ENCODE results near the gene HLF. TPM values are rescaled to one million over a fixed set of nuclear protein-coding genes. Genes with fewer than 3 reads are reported as not detected.

HLF gene
- total and polyA plus RNA-seq, 4 donors, result 8.0 to 59.3 (median 24.6) TPM

DNA sequence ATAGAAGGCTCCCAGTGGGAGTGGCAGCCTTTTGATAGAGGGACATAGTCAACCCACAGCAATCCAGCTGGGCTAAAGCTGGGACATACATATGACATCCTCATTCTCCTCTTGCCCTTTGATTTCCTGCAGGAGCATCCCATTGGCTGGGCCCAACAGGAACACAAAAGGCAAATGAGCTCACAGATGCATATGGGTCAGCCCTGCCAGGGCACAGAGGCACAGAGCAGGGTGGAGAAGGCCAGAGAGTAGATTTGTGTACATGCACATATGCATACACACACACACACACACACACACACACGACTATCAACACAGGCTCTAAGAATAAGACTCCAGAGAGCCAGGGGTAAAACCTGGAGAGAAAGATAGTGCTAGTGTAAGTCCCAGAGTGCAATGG lies 98.3 kb downstream of the HLF start:
- H3K4me3 ChIP-seq (ENCODE audit: low read depth in 1 of 3, low read length in 3 of 3), result no peak overlapping the region
- H3K9ac ChIP-seq (ENCODE audit: low read depth in 1 of 2, low read length in 2 of 2), result no peak overlapping the region
- no peak overlapping the region for H3K27ac ChIP-seq (ENCODE audit: low read depth in 1 of 2, low read length in 2 of 2)
- H3K36me3 ChIP-seq (ENCODE audit: control insufficient read depth in 4 of 4, insufficient read depth in 3 of 4, low read depth in 1 of 4, low read length in 3 of 4), result no peaks in the 10 kb centered on the region
- TF ChIP-seq YY1 (IDR thresholded peaks at IDR 0.05) (no peak), JUND (IDR thresholded peaks at IDR 0.05) (no peak)
- 85% methylated on average over 1 of the region's 1 CpG for WGBS
- no peaks in the 10 kb centered on the region for H3K4me1 ChIP-seq (ENCODE audit: control insufficient read depth in 4 of 4, insufficient read depth in 4 of 4, low read length in 3 of 4)
- H3K27me3 ChIP-seq (ENCODE audit: control insufficient read depth in 4 of 4, insufficient read depth in 4 of 4, low read length in 3 of 4), result no peaks in the 10 kb centered on the region
- no peaks in the 10 kb centered on the region for H3K9me3 ChIP-seq (ENCODE audit: control insufficient read depth in 4 of 4, low read length in 3 of 4)
- no peak for DNase-seq (ENCODE audit: low spot score)

- H3K4me3 ChIP-seq (ENCODE audit: low read depth in 1 of 3, low read length in 3 of 3), result no peak overlapping the region
- TF ChIP-seq EGR1 (IDR thresholded peaks at IDR 0.05; ENCODE audit: low read depth in 2 of 2), result no peak
- no peak for TF ChIP-seq HNF4G (IDR thresholded peaks at IDR 0.05)
- TF ChIP-seq RAD21 (IDR thresholded peaks at IDR 0.05), result no peak
- TF ChIP-seq SP1 (IDR thresholded peaks at IDR 0.05), result no peak
- TF ChIP-seq GABPA (IDR thresholded peaks at IDR 0.05 in 1 of 2, conservative IDR thresholded peaks at IDR 0.05 in 1 of 2), result no peak
- TF ChIP-seq MAX (IDR thresholded peaks at IDR 0.05), result no peak
- TF ChIP-seq REST (IDR thresholded peaks at IDR 0.05), result no peak
- TF ChIP-seq JUND (IDR thresholded peaks at IDR 0.05), result no peak
- TF ChIP-seq, protein P1, sequence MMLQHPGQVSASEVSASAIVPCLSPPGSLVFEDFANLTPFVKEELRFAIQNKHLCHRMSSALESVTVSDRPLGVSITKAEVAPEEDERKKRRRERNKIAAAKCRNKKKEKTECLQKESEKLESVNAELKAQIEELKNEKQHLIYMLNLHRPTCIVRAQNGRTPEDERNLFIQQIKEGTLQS (IDR thresholded peaks at IDR 0.05), result no peak
- 96% methylated on average over 1 of the region's 1 CpG for WGBS
Observed at GRCh38 chr17:55366020-55366481, 101.3 kb downstream of the HLF start.

GRCh38 chr17:55368706-55369105 lies 103.9 kb downstream of the HLF start:
- no peaks in the 10 kb centered on the region for H3K4me1 ChIP-seq (ENCODE audit: control insufficient read depth in 4 of 4, insufficient read depth in 4 of 4, low read length in 3 of 4)
- no peak overlapping the region for H3K27ac ChIP-seq (ENCODE audit: low read depth in 1 of 2, low read length in 2 of 2)
- H3K9me3 ChIP-seq (ENCODE audit: control insufficient read depth in 4 of 4, low read length in 3 of 4), result no peaks in the 10 kb centered on the region
- WGBS, result 75% methylated on average over 3 of the region's 3 CpGs
- no peaks in the 10 kb centered on the region for H3K27me3 ChIP-seq (ENCODE audit: control insufficient read depth in 4 of 4, insufficient read depth in 4 of 4, low read length in 3 of 4)
- H3K36me3 ChIP-seq (ENCODE audit: control insufficient read depth in 4 of 4, insufficient read depth in 3 of 4, low read depth in 1 of 4, low read length in 3 of 4), result no peaks in the 10 kb centered on the region
- no peak for TF ChIP-seq REST (IDR thresholded peaks at IDR 0.05)
- no peak for TF ChIP-seq FOXA1 (IDR thresholded peaks at IDR 0.05)
- TF ChIP-seq EGR1 (IDR thresholded peaks at IDR 0.05; ENCODE audit: low read depth in 2 of 2), result no peak
- TF ChIP-seq RAD21 (IDR thresholded peaks at IDR 0.05), result no peak
- no peak for TF ChIP-seq TAF1 (conservative IDR thresholded peaks at IDR 0.05)
- TF ChIP-seq, protein P2, sequence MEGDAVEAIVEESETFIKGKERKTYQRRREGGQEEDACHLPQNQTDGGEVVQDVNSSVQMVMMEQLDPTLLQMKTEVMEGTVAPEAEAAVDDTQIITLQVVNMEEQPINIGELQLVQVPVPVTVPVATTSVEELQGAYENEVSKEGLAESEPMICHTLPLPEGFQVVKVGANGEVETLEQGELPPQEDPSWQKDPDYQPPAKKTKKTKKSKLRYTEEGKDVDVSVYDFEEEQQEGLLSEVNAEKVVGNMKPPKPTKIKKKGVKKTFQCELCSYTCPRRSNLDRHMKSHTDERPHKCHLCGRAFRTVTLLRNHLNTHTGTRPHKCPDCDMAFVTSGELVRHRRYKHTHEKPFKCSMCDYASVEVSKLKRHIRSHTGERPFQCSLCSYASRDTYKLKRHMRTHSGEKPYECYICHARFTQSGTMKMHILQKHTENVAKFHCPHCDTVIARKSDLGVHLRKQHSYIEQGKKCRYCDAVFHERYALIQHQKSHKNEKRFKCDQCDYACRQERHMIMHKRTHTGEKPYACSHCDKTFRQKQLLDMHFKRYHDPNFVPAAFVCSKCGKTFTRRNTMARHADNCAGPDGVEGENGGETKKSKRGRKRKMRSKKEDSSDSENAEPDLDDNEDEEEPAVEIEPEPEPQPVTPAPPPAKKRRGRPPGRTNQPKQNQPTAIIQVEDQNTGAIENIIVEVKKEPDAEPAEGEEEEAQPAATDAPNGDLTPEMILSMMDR (IDR thresholded peaks at IDR 0.05; ENCODE audit: low read depth, low read length, missing input control), result no peak
- no peak for TF ChIP-seq MAX (IDR thresholded peaks at IDR 0.05)
- no peak for TF ChIP-seq NR2F2 (IDR thresholded peaks at IDR 0.05)
- H3K9ac ChIP-seq (ENCODE audit: low read depth in 1 of 2, low read length in 2 of 2), result no peak overlapping the region
- no peak for DNase-seq (ENCODE audit: low spot score)
- H3K4me3 ChIP-seq (ENCODE audit: low read depth in 1 of 3, low read length in 3 of 3), result no peak overlapping the region

More at GRCh38 chr17:55366020-55366481, 101.3 kb downstream of the HLF start:
- Histone ChIP-seq H3K27ac (ENCODE audit: low read depth in 1 of 2, low read length in 2 of 2) (no peak overlapping the region), H3K9me3 (ENCODE audit: control insufficient read depth in 4 of 4, low read length in 3 of 4) (no peaks in the 10 kb centered on the region), H3K36me3 (ENCODE audit: control insufficient read depth in 4 of 4, insufficient read depth in 3 of 4, low read depth in 1 of 4, low read length in 3 of 4) (no peaks in the 10 kb centered on the region), H3K27me3 (ENCODE audit: control insufficient read depth in 4 of 4, insufficient read depth in 4 of 4, low read length in 3 of 4) (no peaks in the 10 kb centered on the region), H3K4me1 (ENCODE audit: control insufficient read depth in 4 of 4, insufficient read depth in 4 of 4, low read length in 3 of 4) (no peaks in the 10 kb centered on the region), H3K9ac (ENCODE audit: low read depth in 1 of 2, low read length in 2 of 2) (no peak overlapping the region)
- no peak for DNase-seq (ENCODE audit: low spot score)

Measured in liver (tissue), 9 donors.